Stimulated activated CD4-positive, alpha-beta T cell treated with anti-CD3 and anti-CD28 coated beads, TNF-alpha, amount 100 ng/mL, for 1 hour (primary cell): ENCODE data around the gene RAB28.
"Not testable (repeated sequence)": the region's sequence is repeated elsewhere in the genome, so short reads cannot be mapped to it uniquely, and the experiment has no call there.

Source experiments
- DNase-seq, 3 donors: peaks; one replicate each; pipeline ENCODE4 v3.0.0-alpha.2; 2020; ENCODE audit warnings: low read depth in 3 of 3, low spot score in 1 of 3

RAB28 gene

GRCh38 chr4:13452927-13453579 is 31.1 kb downstream of the RAB28 start:
- DNase-seq = no peak

GRCh38 chr4:13449590-13449989 is 34.5 kb downstream of the RAB28 start:
- no peak for DNase-seq

- no peak for DNase-seq
Measured at GRCh38 chr4:13445841-13446790, 38.0 kb downstream of the RAB28 start.

DNA sequence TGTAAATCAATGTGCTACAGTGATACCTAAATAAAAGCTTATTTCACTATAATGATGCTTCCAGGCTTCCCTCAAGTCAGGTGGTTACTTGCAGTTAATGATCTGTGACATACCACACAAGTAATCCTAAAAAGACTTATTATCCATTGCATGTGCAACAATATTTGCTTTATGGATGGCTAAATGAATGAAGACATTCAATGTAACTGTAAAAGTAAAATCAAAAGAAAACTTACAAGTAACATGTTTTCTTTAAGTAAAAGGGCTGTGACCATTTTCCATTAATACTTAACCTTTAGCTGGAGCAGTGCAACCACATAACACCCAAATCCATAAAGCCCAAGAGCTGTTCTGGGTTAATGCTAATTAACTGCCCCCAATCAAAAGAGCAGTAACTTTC is 42.6 kb downstream of the RAB28 start:
- DNase-seq = no peak

DNA sequence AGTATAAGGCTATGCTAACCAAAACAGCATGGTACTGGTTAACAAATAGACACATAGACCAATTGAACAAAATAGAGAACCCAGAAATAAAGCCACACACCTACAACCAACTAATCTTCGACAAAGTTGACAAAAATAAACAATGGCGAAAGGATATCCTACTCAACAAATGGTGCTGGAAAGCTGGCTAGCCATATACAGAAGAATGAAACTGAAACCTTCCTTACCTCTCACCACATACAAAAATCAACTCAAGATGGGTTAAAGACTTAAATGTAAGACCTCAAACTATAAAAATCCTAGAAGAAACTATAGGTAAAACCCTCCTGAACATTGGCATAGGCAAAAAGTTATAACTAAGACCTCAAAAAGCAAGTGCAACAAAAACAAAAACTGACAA is 47.2 kb downstream of the RAB28 start:
- DNase-seq = no peak

DNA sequence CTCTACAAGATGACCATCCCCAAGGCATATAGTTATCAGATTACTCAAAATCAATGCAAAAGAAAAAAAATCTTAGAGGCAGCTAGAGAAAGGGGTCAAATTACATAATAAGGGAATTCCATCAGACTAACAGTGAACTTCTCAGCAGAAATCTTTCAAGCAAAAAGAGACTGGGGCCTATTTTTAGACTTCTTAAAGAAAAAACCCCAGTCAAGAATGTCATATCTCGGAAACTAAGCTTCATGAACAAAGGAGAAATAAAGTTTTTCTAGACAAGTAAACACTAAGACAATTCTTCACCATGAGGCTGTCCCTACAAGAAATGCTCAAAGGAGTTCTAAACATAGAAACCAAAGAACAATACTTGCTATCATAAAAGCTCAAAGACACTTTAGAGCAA is 51.7 kb downstream of the RAB28 start:
- no peak for DNase-seq

GRCh38 chr4:13430834-13431568 is 53.1 kb downstream of the RAB28 start:
- no peak for DNase-seq

GRCh38 chr4:13427599-13428325 is 56.4 kb downstream of the RAB28 start:
- no peak for DNase-seq

DNA sequence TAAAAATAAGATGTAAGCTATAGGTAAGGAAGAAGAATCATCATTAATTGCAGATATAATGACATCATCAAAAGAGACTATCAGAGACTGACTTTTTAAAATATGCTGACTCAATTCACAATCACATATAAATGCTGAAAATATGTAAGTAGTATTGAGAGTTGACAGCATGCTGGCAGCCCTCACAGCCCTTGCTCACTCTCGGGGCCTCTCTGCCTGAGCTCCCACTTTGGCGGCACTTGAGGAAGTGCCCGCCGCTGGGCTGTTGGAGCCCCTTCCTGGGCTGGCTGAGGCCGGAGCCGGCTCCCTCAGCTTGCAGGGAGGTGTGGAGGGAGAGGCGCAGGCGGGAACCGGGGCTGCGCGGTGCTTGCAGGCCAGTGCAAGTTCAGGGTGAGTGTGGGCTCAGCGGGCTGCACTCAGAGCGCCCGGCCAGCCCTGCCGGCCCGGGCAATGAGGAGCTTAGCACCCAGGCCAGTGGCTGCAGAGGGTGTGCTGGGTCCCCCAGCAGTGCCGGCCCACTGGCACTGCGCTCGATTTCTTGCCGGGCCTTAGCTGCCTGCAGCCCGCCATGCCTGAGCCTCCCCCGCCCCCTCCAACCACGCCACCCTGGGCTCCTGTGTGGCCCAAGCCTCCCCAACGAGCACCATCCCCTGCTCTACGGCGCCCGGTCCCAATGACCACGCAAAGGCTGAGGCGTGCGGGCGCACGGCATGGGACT is 68.9 kb downstream of the RAB28 start:
- DNase-seq = no peak

GRCh38 chr4:13413729-13414437 is 70.3 kb downstream of the RAB28 start:
- no peak for DNase-seq

- DNase-seq = no peak
Measured at GRCh38 chr4:13411942-13412341, 72.2 kb downstream of the RAB28 start.

DNA sequence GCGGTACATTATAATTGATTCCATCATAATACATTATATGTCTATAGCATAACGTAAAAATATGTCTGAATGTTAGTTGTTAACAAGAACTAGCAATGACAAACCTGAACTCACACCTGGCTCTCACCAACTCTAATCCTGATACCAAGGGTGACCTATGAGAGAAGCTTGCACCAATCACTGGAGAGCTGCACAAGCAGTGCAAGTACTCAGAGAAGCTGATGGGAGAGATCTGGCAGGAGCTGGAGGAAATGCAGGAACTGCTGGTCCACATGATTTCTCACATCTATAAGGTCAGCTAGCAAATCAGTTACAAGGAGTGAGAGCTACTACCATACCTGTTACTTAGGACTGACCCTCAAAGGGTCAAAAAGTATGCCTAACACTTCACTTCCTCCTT is 74.8 kb downstream of the RAB28 start:
- no peak for DNase-seq

GRCh38 chr4:13406156-13406555 is 78.0 kb downstream of the RAB28 start:
- not testable (repeated sequence) for DNase-seq

- DNase-seq = no peak
Measured at GRCh38 chr4:13403833-13404232, 80.3 kb downstream of the RAB28 start.

DNA sequence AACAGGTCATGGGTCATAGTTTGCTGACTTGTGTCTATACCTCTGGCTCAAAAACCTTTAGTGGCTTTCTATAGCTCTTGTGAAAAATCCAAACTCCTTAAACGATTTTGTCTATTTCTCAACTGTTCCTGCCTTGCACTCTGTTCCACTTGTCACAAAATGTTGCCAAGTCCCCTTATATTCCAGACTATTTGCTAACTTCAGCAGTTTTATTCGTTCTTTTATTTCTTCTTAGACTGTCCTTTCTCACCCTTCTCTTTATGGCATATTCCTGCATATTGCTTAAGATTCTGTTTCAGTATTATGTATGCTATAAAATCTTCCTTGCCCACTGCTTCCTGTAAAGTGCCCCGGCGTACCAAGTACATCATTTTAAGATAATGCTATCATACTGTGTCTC is 80.8 kb downstream of the RAB28 start:
- no peak for DNase-seq

- no peak for DNase-seq
Measured at GRCh38 chr4:13399257-13399656, 84.9 kb downstream of the RAB28 start.

DNA sequence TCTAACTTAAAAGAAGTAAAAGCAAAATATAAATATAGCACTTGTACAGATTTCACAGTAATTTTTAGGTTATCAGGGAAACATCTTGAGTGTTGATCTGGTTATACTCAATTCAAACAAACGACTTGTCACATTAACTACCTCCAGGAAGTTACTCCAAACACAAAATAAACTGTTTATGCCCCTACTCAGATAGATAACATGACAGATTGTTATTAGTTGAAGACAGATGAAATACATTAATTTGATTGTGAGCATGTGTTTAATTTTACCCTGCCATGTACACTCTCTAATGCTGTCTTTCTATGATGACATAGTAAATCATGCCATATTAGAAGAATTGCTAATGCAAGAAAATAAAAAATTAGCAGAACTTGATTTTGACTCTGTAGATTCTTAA is 88.0 kb downstream of the RAB28 start:
- no peak for DNase-seq

GRCh38 chr4:13389901-13390300 is 94.2 kb downstream of the RAB28 start:
- DNase-seq = not testable (repeated sequence)

GRCh38 chr4:13386405-13387107 is 97.6 kb downstream of the RAB28 start:
- DNase-seq = no peak
